ENCODE measurements around the gene TWIST2.

DNA sequence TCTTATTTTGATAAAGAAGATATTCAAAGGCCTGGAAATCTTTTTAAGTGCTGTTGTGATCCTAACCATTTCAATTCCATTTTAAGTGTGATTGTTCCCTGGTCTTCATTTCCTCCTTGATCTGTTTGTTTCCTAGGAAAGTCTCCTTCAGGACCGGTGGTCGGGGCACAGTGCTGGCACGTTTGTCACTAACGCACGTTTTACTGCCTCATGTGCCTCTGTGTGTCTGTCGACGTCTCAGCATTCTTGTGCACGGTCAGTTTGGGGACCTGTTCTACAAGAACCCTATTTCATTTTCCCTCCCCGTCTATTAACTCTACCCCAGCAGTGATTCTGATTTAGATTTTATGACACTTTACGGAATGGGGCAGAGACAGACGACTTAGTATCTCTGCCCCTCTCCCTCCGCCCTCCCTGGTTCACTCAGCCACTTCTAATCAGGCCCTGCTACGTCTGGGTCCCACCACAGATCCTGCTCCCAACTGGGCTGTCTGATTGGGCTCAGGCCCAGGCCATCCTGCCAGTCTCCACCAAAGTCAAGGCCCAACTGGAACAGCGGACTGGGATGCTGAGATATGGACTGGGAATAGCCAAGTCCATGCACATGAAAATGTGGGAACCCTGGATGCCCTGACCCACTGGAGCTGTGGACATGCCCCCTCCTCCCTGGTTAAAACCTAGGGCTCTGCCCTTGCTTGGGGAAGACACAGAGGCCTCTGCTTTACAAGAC, 95.6 kb downstream of the TWIST2 start:
- TF ChIP-seq, protein P1, sequence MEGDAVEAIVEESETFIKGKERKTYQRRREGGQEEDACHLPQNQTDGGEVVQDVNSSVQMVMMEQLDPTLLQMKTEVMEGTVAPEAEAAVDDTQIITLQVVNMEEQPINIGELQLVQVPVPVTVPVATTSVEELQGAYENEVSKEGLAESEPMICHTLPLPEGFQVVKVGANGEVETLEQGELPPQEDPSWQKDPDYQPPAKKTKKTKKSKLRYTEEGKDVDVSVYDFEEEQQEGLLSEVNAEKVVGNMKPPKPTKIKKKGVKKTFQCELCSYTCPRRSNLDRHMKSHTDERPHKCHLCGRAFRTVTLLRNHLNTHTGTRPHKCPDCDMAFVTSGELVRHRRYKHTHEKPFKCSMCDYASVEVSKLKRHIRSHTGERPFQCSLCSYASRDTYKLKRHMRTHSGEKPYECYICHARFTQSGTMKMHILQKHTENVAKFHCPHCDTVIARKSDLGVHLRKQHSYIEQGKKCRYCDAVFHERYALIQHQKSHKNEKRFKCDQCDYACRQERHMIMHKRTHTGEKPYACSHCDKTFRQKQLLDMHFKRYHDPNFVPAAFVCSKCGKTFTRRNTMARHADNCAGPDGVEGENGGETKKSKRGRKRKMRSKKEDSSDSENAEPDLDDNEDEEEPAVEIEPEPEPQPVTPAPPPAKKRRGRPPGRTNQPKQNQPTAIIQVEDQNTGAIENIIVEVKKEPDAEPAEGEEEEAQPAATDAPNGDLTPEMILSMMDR (conservative IDR thresholded peaks at IDR 0.05): no peak
- no peak for TF ChIP-seq EZH2 (IDR thresholded peaks at IDR 0.05; ENCODE audit: low read depth)
